ENCODE data around the gene ATPAF2. TPM values are rescaled to one million over a fixed set of nuclear protein-coding genes. Genes with fewer than 3 reads are reported as not detected.
A peak's percentile ranks its signal among the peaks of the same experiment; 100 is the strongest.

The ATPAF2 gene
- total and polyA plus RNA-seq, 10 donors = 25.2 to 57.1 (median 37.1) TPM

DNA sequence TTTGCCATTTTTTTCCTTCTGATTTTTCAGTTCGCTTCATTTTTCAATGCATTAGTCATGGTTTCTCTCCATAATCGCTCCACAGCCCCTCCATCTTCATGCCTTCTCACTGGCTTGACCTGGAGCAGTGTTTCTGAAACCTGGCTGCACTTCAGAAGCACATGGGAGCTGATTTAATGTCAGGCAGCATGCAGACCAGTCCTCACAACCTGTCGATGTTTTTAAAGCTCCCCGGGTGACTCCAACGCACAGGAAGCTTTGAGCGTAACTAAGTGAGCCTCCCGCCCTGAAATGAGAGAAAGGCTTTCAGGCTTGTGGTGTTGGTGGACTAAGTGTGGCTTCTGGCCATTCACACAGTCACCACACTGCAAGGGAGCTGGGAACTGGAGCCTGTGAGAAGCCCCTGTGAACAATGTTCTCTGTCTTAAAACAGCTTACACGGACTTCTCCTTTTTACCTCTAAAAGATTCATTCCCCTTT, 31.9 kb upstream of the ATPAF2 start:
- H3K36me3 ChIP-seq = peaks cover 0 to 19% (median under 1%) of the 10 kb centered on the region in 6 donors
- no peak for DNase-seq
- TF ChIP-seq, protein P1, sequence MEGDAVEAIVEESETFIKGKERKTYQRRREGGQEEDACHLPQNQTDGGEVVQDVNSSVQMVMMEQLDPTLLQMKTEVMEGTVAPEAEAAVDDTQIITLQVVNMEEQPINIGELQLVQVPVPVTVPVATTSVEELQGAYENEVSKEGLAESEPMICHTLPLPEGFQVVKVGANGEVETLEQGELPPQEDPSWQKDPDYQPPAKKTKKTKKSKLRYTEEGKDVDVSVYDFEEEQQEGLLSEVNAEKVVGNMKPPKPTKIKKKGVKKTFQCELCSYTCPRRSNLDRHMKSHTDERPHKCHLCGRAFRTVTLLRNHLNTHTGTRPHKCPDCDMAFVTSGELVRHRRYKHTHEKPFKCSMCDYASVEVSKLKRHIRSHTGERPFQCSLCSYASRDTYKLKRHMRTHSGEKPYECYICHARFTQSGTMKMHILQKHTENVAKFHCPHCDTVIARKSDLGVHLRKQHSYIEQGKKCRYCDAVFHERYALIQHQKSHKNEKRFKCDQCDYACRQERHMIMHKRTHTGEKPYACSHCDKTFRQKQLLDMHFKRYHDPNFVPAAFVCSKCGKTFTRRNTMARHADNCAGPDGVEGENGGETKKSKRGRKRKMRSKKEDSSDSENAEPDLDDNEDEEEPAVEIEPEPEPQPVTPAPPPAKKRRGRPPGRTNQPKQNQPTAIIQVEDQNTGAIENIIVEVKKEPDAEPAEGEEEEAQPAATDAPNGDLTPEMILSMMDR (IDR thresholded peaks at IDR 0.05 in 8 of 11, conservative IDR thresholded peaks at IDR 0.05 in 3 of 11) = no peak
- TF ChIP-seq POLR2A (IDR thresholded peaks at IDR 0.05) (no peak), POLR2AphosphoS5 (IDR thresholded peaks at IDR 0.05) (no peak)
- H3K27ac ChIP-seq = no peak overlapping the region
- H3K9me3 ChIP-seq = no peaks in the 10 kb centered on the region
- intact Hi-C loops (cut with DNase I; ENCODE audit: low total_unique reads) = no loop called here
- no peaks in the 10 kb centered on the region for H3K27me3 ChIP-seq (replicated peaks in 1 of 7)
- H3K4me3 ChIP-seq = no peak overlapping the region
- peaks cover 0 to 9% (median 0%) of the 10 kb centered on the region in 6 donors for H3K4me1 ChIP-seq
- WGBS, 5 donors = 13 to 24% (median 21%) methylated on average over 8 of the region's 8 CpGs

DNA sequence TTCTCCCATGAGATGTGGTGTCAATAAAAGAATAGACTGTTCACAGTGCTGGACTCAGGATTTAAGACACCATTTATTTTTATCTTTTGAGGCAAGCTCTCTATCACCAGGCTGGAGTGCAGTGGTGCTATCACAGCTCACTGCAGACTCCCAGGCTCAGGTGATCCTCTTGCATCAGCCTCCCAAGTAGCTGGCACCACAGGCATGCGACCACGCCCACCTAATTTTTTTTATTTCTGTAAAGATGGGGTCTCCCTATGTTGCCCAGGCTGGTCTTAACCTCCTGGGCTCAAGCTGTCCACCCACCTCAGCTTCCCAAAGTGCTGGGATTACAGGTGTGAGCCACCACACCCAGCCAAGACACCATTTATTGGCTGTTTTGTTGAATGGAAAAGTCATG, 30.1 kb upstream of the ATPAF2 start:
- Histone ChIP-seq H3K36me3 (peaks cover 0 to 37% (median 12%) of the 10 kb centered on the region in 6 donors), H3K4me1 (peaks cover 0 to 9% (median 0%) of the 10 kb centered on the region in 6 donors), H3K27me3 (replicated peaks in 1 of 7) (no peaks in the 10 kb centered on the region), H3K27ac (no peak overlapping the region), H3K9me3 (no peaks in the 10 kb centered on the region), H3K4me3 (no peak overlapping the region)
- DNase-seq = no peak
- 90 to 100% (median 97%) methylated on average over 2 of the region's 2 CpGs for WGBS, 5 donors
- TF ChIP-seq POLR2A (IDR thresholded peaks at IDR 0.05) = no peak
- no peak for TF ChIP-seq POLR2AphosphoS5 (IDR thresholded peaks at IDR 0.05)
- TF ChIP-seq, protein P1 (IDR thresholded peaks at IDR 0.05 in 8 of 11, conservative IDR thresholded peaks at IDR 0.05 in 3 of 11) = no peak
- intact Hi-C loops (cut with DNase I; ENCODE audit: low total_unique reads) = no loop called here

DNA sequence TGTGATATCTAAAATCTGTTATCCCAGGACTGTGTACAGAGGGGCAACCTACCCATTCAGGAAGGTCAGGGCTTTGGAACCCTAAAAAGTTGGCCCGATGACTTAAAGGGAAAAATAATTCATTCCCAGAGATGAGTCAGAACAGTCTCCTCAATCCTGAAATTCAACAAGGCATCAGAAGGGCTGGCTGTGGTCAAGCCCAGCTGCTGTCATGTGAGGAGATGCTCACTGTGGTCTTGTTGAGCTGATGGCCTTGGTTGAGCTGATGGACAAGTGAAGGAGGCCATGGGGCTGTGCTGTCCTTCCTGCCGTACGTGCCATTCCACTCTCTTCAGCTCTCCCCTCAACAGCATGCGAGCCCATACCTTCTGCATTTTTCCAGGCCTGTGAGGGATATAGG, 27.9 kb upstream of the ATPAF2 start:
- H3K4me3 ChIP-seq = no peak overlapping the region
- WGBS, 5 donors = 88 to 99% (median 96%) methylated on average over 4 of the region's 4 CpGs
- intact Hi-C loops (cut with DNase I; ENCODE audit: low total_unique reads) = no loop called here
- no peak for DNase-seq
- H3K27ac ChIP-seq = no peak overlapping the region
- H3K36me3 ChIP-seq = peaks cover 0 to 60% (median 29%) of the 10 kb centered on the region in 6 donors
- no peaks in the 10 kb centered on the region for H3K27me3 ChIP-seq (replicated peaks in 1 of 7)
- H3K4me1 ChIP-seq = peaks cover 0 to 9% (median 0%) of the 10 kb centered on the region in 6 donors
- no peaks in the 10 kb centered on the region for H3K9me3 ChIP-seq
- TF ChIP-seq POLR2A (IDR thresholded peaks at IDR 0.05) = no peak
- no peak for TF ChIP-seq POLR2AphosphoS5 (IDR thresholded peaks at IDR 0.05)
- TF ChIP-seq, protein P1 (IDR thresholded peaks at IDR 0.05 in 8 of 11, conservative IDR thresholded peaks at IDR 0.05 in 3 of 11) = no peak

DNA sequence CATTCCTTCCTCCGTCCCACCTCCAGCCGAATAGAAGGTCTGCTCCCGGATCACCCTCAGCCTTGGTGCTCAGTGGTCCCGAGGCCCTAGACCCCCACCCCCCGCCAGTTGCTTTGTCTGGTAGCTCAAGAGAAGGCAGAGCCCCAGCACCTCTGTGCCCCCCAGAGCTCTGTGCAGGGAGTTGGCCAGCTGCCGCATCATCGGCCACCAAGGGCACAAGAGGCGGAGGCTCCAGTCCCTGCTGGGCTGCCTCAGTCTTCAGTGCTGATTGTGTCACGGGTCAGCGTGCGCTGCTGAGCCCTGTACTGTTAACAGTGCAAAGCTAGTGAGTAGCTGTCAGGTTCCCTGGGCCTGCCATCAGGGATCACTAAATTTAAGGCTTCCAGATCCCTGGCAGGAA, 26.6 kb upstream of the ATPAF2 start:
- no peak overlapping the region for H3K27ac ChIP-seq
- intact Hi-C loops (cut with DNase I; ENCODE audit: low total_unique reads) = no loop called here
- TF ChIP-seq POLR2AphosphoS5 (IDR thresholded peaks at IDR 0.05) (peak in 1 of 3 donors; percentile 25), POLR2A (IDR thresholded peaks at IDR 0.05) (no peak)
- no peaks in the 10 kb centered on the region for H3K27me3 ChIP-seq (replicated peaks in 1 of 7)
- no peak for DNase-seq
- no peaks in the 10 kb centered on the region for H3K9me3 ChIP-seq
- 93 to 97% (median 95%) methylated on average over 10 to 11 of the region's 11 CpGs for WGBS, 5 donors
- H3K4me3 ChIP-seq = no peak overlapping the region
- peaks cover 0 to 73% (median 35%) of the 10 kb centered on the region in 6 donors for H3K36me3 ChIP-seq
- peaks cover 0 to 1% (median 0%) of the 10 kb centered on the region in 6 donors for H3K4me1 ChIP-seq

Measured in spleen (tissue), 11 donors.